ENCODE measurements around the gene DHX8. TPM values are rescaled to one million over a fixed set of nuclear protein-coding genes. Genes with fewer than 3 reads are reported as not detected.

The DHX8 gene
- total RNA-seq, 1 donor from 2014 or later, result 71.9 TPM

DNA sequence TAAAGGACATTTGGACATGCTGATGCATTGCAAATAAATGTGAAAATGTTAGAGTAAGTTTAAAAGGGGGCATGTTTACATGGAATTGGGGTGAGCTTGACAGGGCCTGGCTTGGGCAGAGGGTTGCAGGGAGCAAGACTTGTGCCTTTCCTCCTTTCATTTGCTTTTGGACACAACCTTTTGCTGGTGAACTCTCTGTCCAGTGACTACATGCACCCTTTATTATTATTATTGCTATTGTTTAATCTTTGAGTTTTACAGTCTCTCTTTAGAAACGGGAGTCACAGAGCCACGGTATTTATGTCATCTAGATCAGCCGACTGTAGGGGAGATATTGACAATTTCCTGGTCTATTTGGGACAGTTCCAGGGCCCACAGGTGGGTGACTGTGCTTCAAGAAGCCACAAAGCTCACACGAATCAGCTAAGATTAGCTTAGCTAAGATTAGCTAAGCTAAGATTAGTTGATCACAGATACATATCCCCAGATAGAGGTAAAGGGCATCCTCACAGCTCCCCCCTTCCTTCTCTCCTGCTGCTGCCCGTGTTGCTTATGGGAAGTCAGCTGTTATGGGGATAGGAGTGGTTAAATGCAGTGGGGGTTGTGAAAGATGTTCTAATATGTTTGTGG is 91.2 kb downstream of the DHX8 start:
- H3K9me3 Mint-ChIP-seq, result no peaks in the 10 kb centered on the region
- H3K4me3 Mint-ChIP-seq, result no peak overlapping the region
- H3K4me1 Mint-ChIP-seq, result peaks cover 28% of the 10 kb centered on the region
- H3K27me3 Mint-ChIP-seq (ENCODE audit: low read depth), result peaks cover 2% of the 10 kb centered on the region
- no peaks in the 10 kb centered on the region for H3K36me3 Mint-ChIP-seq
- no peak for DNase-seq (ENCODE audit: low spot score in 2 of 2, unreplicated experiment in 2 of 2)
- TF ChIP-seq, protein P1, sequence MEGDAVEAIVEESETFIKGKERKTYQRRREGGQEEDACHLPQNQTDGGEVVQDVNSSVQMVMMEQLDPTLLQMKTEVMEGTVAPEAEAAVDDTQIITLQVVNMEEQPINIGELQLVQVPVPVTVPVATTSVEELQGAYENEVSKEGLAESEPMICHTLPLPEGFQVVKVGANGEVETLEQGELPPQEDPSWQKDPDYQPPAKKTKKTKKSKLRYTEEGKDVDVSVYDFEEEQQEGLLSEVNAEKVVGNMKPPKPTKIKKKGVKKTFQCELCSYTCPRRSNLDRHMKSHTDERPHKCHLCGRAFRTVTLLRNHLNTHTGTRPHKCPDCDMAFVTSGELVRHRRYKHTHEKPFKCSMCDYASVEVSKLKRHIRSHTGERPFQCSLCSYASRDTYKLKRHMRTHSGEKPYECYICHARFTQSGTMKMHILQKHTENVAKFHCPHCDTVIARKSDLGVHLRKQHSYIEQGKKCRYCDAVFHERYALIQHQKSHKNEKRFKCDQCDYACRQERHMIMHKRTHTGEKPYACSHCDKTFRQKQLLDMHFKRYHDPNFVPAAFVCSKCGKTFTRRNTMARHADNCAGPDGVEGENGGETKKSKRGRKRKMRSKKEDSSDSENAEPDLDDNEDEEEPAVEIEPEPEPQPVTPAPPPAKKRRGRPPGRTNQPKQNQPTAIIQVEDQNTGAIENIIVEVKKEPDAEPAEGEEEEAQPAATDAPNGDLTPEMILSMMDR (IDR thresholded peaks at IDR 0.05; ENCODE audit: unreplicated experiment), result no peak
- no peak overlapping the region for H3K27ac Mint-ChIP-seq

Other genes with a start within 250 kb of the DHX8 start
- gene RNU2-1, start 250.0 kb upstream of the DHX8 start, total RNA-seq, result 5,898 to 7,362 TPM (median 7,002 TPM) in 3 replicates
- gene ARL4D, start 85.0 kb upstream of the DHX8 start, total RNA-seq, result 7.9 to 8.6 TPM (median 8.1 TPM) in 3 replicates
- gene ETV4, start 62.4 kb downstream of the DHX8 start, total RNA-seq, result 4.4 to 5.6 TPM (median 5.4 TPM) in 3 replicates
- gene MEOX1, start 177.9 kb downstream of the DHX8 start, total RNA-seq, result 1.2 to 1.8 TPM (median 1.2 TPM) in 3 replicates